Thyroid gland (tissue), 4 donors: ENCODE results near the gene DIP2C. TPM values are rescaled to one million over a fixed set of nuclear protein-coding genes. Genes with fewer than 3 reads are reported as not detected.
"Not testable (repeated sequence)": the region's sequence is repeated elsewhere in the genome, so short reads cannot be mapped to it uniquely, and the experiment has no call there.

ENCODE experiments used
- DNase-seq, 2 donors: peaks; one replicate each; pipeline ENCODE4 v3.0.0-alpha.2; 2019
- H3K27ac ChIP-seq, 3 donors: fragments of 200-600 bp; sonication (generic); 1 replicate in 2 of 3; 2 replicates in 1 of 3; pipeline ENCODE4 v1.5.1; 2016 to 2019; ENCODE audit warnings: mild to moderate bottlenecking in 1 of 3, moderate library complexity in 1 of 3
- H3K27me3 ChIP-seq: fragments of 200-600 bp; sonication (generic); one replicate; pipeline ENCODE4 v1.5.1; 2019
- H3K36me3 ChIP-seq, 2 donors: fragments of 200-600 bp; sonication (generic); one replicate each; pipeline ENCODE4 v1.5.1; 2016 to 2019
- H3K4me1 ChIP-seq, 2 donors: fragments of 200-600 bp; sonication (generic); one replicate each; pipeline ENCODE4 v1.5.1; 2017 to 2019
- H3K4me3 ChIP-seq, 3 donors: fragments of 200-600 bp; sonication (generic); replicated peaks in 1 of 3; 1 replicate in 2 of 3; 2 replicates in 1 of 3; pipeline ENCODE4 v1.5.1; 2016; ENCODE audit warnings: mild to moderate bottlenecking in 1 of 3
- H3K9me3 ChIP-seq: fragments of 200-600 bp; sonication (generic); one replicate; pipeline ENCODE4 v1.5.1; 2017
- POLR2A ChIP-seq, 2 donors: fragments of 450-650 bp; IDR thresholded peaks; one replicate each; pipeline ENCODE4 v1.6.1; 2017; ENCODE audit warnings: antibody characterized with exemption in 2 of 2, mild to moderate bottlenecking in 2 of 2, moderate library complexity in 1 of 2
- WGBS, 2 donors: methylation state at CpG; one replicate each; pipeline ENCODE4 v1.1.5; 2017; 5-methylcytosine and 5-hydroxymethylcytosine counted together
- intact Hi-C: fragments of 100-400 bp; cut with DNase I; formaldehyde crosslinking; loops from one replicate; pipeline ENCODE4 v1.15.1; 2023
- total RNA-seq, 4 donors: library from RNA; depleted of rRNA; stranded (reverse); fragments of >200 nt; gene quantifications; one replicate each; pipeline ENCODE4 v1.2.3, GENCODE V29; 2016
- TF ChIP-seq, protein P1 (sequence below), 6 experiments: fragments of 200-600 bp in 3 of 6; fragments of 450-650 bp in 3 of 6; sonication (generic) in 3 of 6; IDR thresholded peaks; one replicate each; pipeline ENCODE4 v1.5.1; 2016 to 2019; ENCODE audit warnings: antibody characterized with exemption in 6 of 6, mild to moderate bottlenecking in 2 of 6, inconsistent platforms in 1 of 6, moderate library complexity in 1 of 6

Gene DIP2C
- total RNA-seq, 4 donors from 2014 or later: 11.4 to 14.6 (median 12.3) TPM

GRCh38 chr10:599767-600166 is 89.7 kb downstream of the DIP2C start:
- no peak for DNase-seq
- TF ChIP-seq POLR2A (IDR thresholded peaks at IDR 0.05): no peak
- TF ChIP-seq, protein P1, sequence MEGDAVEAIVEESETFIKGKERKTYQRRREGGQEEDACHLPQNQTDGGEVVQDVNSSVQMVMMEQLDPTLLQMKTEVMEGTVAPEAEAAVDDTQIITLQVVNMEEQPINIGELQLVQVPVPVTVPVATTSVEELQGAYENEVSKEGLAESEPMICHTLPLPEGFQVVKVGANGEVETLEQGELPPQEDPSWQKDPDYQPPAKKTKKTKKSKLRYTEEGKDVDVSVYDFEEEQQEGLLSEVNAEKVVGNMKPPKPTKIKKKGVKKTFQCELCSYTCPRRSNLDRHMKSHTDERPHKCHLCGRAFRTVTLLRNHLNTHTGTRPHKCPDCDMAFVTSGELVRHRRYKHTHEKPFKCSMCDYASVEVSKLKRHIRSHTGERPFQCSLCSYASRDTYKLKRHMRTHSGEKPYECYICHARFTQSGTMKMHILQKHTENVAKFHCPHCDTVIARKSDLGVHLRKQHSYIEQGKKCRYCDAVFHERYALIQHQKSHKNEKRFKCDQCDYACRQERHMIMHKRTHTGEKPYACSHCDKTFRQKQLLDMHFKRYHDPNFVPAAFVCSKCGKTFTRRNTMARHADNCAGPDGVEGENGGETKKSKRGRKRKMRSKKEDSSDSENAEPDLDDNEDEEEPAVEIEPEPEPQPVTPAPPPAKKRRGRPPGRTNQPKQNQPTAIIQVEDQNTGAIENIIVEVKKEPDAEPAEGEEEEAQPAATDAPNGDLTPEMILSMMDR (IDR thresholded peaks at IDR 0.05): no peak
- H3K27me3 ChIP-seq: no peaks in the 10 kb centered on the region
- no peak overlapping the region for H3K4me3 ChIP-seq
- WGBS, 2 donors: 97 to 98% methylated on average over 6 to 7 of the region's 9 CpGs
- no peaks in the 10 kb centered on the region for H3K9me3 ChIP-seq
- no peaks in the 10 kb centered on the region for H3K36me3 ChIP-seq
- intact Hi-C loops: no loop called here
- no peak overlapping the region for H3K27ac ChIP-seq
- peaks cover 15 to 24% of the 10 kb centered on the region in 2 donors for H3K4me1 ChIP-seq

DNA sequence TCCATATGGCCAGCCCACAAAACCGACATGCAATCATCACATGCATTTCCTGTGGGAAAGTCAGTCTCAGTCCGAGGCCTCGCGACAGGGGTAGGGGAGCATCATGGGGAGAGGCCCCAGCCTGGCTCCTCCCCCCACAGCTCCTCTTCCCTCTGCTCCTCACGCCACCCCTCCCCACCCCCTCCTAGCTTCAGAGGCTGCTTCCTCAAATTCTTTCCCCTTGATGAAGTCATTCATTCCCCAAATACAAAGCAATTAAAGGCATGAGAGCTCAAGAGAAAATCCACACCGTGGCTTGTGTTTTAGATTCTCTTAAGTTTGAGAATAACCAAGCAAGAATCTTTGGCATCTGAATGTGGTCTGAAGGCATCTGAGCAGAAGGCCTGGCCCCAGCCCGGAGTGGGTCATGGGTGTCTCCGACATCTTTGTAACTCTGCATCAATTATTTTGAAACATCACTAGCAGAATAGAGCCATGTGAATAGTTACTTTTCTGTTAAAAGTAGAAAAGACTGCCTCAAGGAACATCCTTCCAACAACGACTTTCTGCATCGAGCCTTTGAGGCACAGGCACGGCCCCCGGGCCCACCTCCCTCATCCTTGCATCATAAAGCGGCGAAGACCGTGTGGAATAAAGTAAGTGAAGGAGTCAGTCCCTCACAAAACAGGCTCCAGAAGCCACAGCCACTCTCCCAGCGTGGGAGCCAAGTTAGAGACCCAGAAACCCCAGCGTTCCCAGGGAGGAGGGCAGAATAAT is 90.9 kb downstream of the DIP2C start:
- TF ChIP-seq, protein P1 (IDR thresholded peaks at IDR 0.05): no peak
- TF ChIP-seq POLR2A (IDR thresholded peaks at IDR 0.05): no peak
- H3K27ac ChIP-seq: no peak overlapping the region
- no peaks in the 10 kb centered on the region for H3K9me3 ChIP-seq
- no peak overlapping the region for H3K4me3 ChIP-seq
- H3K36me3 ChIP-seq: no peaks in the 10 kb centered on the region
- intact Hi-C loops: no loop called here
- peaks cover 15 to 24% of the 10 kb centered on the region in 2 donors for H3K4me1 ChIP-seq
- WGBS, 2 donors: 72 to 79% methylated on average over 17 of the region's 17 CpGs
- no peaks in the 10 kb centered on the region for H3K27me3 ChIP-seq
- DNase-seq: no peak

GRCh38 chr10:597976-598375 is 91.5 kb downstream of the DIP2C start:
- H3K27me3 ChIP-seq: no peaks in the 10 kb centered on the region
- no peak overlapping the region for H3K27ac ChIP-seq
- TF ChIP-seq POLR2A (IDR thresholded peaks at IDR 0.05): no peak
- TF ChIP-seq, protein P1 (IDR thresholded peaks at IDR 0.05): no peak
- DNase-seq: no peak
- H3K36me3 ChIP-seq: no peaks in the 10 kb centered on the region
- intact Hi-C loops: no loop called here
- 94 to 97% methylated on average over 17 of the region's 17 CpGs for WGBS, 2 donors
- H3K4me3 ChIP-seq: no peak overlapping the region
- peaks cover 15 to 24% of the 10 kb centered on the region in 2 donors for H3K4me1 ChIP-seq
- H3K9me3 ChIP-seq: no peaks in the 10 kb centered on the region

DNA sequence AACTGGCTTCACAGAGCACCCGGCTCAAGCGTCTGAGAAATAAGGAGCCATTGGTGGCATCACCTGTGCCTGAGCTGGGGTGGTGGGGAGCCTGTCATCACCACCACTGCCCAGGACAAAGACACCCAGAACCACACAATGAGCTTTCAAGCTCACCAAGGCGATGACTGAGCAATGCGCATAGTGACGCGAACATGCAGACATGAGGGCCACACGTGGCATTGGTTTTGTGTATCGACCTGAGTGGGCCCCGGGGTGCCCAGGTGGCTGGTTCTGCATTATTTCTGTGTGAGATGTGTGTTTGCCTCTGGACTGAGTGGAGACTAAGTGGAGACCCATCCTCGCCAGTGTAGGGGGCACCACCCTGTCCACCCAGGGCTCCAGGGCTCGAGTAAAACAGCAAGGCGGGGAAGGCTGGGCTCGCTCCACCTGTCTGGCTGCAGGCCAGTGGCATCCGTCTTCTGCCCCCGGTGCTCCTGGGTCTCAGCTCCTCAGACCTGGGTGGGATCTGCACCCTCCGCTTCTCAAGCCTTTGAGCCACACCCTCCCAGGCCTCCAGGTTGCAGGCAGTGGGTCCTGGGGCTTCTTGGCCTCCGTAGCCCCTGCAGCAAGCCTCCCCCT is 92.6 kb downstream of the DIP2C start:
- DNase-seq: no peak
- H3K36me3 ChIP-seq: no peaks in the 10 kb centered on the region
- H3K4me1 ChIP-seq: peaks cover 15 to 20% of the 10 kb centered on the region in 2 donors
- H3K9me3 ChIP-seq: no peaks in the 10 kb centered on the region
- no peaks in the 10 kb centered on the region for H3K27me3 ChIP-seq
- TF ChIP-seq, protein P1 (IDR thresholded peaks at IDR 0.05): no peak
- no peak for TF ChIP-seq POLR2A (IDR thresholded peaks at IDR 0.05)
- intact Hi-C loops: no loop called here
- no peak overlapping the region for H3K27ac ChIP-seq
- WGBS, 2 donors: 93 to 95% methylated on average over 6 to 16 of the region's 17 CpGs
- no peak overlapping the region for H3K4me3 ChIP-seq

DNA sequence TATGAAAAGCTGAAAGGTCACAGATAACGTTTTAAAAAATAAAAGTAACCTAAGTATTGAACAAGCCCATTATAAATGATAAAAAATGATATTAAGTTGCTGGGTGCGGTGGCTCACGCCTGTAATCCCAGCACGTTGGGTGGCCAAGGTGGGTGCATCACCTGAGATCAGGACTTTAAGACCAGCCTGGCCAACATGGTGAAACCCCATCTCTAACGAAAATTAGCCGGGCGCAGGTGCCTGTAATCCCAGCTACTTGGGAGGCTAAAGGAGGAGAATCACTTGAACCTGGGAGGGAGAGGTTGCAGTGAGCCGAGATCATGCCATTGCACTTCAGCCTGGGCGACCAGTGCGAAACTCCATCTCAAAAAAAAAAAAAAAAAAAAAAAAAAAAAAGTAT is 93.3 kb downstream of the DIP2C start:
- H3K4me3 ChIP-seq, DNase-seq, H3K27ac ChIP-seq, intact Hi-C loops, H3K36me3 ChIP-seq, H3K9me3 ChIP-seq, H3K27me3 ChIP-seq: not testable (repeated sequence)
- H3K4me1 ChIP-seq: peaks cover 9 to 13% of the 10 kb centered on the region in 2 donors
- WGBS, 2 donors: 96% methylated on average over 10 of the region's 10 CpGs
